Skeletal muscle satellite cell (primary cell): ENCODE data around the gene AFF3.
"Not testable (repeated sequence)": the region's sequence is repeated elsewhere in the genome, so short reads cannot be mapped to it uniquely, and the experiment has no call there.

ENCODE experiments used
- H3K27me3 ChIP-seq: 2 replicates; pipeline ENCODE4 v1.7.0; 2013; ENCODE audit warnings: low read length; ENCODE audit not compliant: control insufficient read depth, insufficient read depth
- H3K36me3 ChIP-seq: 2 replicates; pipeline ENCODE4 v1.7.0; 2013; ENCODE audit warnings: mild to moderate bottlenecking, control low read depth, low read length; ENCODE audit not compliant: insufficient read depth
- H3K4me1 ChIP-seq: 2 replicates; pipeline ENCODE4 v1.7.0; 2013; ENCODE audit warnings: low read length; ENCODE audit not compliant: control insufficient read depth, insufficient read depth
- H3K4me2 ChIP-seq: 2 replicates; pipeline ENCODE4 v1.7.0; 2013; ENCODE audit warnings: mild to moderate bottlenecking, low read length
- H3K4me3 ChIP-seq: 2 replicates; pipeline ENCODE4 v1.7.0; 2013; ENCODE audit warnings: low read length
- H3K9ac ChIP-seq: 2 replicates; pipeline ENCODE4 v1.7.0; 2013; ENCODE audit warnings: mild to moderate bottlenecking, low read depth, low read length, moderate library complexity
- H3K9me3 ChIP-seq: replicated peaks from 2 replicates; pipeline ENCODE4 v1.7.0; 2013; ENCODE audit warnings: mild to moderate bottlenecking, control low read depth, low read length

The AFF3 gene

DNA sequence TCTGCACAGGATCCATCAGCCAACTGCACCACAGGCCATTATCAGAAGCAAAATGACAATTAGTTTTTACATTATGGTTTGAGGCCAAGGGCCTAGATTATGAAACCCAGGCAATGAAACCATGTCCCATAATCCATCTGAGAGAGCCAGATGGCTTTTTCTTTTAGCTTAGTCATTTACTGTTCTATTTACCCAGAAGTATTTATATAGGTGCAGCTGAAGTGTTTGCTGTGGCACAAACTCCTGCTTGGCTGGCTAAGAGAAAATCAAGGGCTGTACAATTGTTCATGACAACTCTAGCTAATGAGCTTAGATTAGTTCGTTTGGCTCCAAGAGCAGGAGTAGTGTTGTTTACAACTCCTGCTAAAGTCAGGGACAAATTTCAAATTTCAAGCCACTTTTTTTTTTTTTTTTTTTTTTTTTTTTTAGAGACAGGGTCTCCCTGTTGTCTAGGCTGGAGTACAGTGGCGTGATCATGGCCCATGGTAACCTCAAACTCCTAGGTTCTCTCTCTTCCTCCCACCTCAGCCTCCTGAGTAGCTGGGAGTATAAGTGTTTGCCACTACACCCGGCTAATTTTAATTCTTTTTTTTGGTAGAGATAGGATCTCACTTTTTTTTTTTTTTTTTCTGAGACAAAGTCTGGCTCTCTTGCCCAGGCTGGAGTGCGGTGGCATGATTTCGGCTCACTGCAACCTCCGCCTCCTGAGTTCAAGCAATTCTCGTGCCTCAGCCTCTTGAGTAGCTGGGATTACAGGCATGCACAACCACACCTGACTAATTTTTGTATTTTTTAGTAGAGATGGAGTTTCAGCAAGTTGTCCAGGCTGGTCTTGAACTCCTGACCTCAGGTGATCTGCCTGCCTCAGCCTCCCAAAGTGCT is 634.2 kb downstream of the AFF3 start:
- Histone ChIP-seq H3K4me3 (no peak overlapping the region), H3K4me1 (no peaks in the 10 kb centered on the region), H3K36me3 (no peaks in the 10 kb centered on the region), H3K4me2 (no peak overlapping the region), H3K9me3 (no peaks in the 10 kb centered on the region), H3K27me3 (peaks cover 28% of the 10 kb centered on the region), H3K9ac (no peak overlapping the region)

DNA sequence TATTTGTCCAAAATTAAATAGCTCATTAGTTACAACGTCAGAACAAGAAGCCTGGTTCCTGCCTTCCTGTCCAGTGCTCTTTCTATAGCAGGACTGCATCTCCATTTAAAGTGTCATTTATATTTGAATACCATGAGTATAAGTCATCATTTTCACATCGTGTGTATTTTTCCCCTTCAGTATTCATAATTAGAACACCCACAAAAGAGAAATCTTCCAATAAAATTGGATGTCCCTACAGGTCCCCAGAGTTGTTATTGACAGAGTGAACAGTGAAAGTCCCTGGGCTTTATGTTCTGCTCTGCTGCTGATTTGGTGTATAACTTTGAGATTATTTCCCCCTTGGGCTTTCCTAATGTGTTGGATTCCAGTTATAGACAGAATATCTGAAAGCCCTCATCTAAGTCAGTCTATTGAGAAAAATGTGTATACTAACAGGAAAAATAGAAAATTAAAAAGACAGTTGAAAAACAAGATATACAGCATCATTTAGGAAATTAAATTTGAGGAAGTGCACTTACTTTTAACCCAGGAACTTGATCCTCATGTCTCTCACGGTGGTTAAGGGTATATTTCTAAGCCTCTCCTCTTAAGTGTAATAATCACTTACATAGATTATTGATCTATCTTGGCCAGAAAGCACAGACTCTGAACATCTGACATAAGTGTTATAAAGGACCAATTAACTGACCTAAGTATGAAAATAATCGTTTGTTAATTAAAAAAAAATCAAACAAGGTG is 637.4 kb downstream of the AFF3 start:
- H3K4me1 ChIP-seq = no peaks in the 10 kb centered on the region
- no peak overlapping the region for H3K4me3 ChIP-seq
- no peak overlapping the region for H3K4me2 ChIP-seq
- H3K36me3 ChIP-seq = no peaks in the 10 kb centered on the region
- no peak overlapping the region for H3K9ac ChIP-seq
- H3K27me3 ChIP-seq = peaks cover 33% of the 10 kb centered on the region
- no peaks in the 10 kb centered on the region for H3K9me3 ChIP-seq

DNA sequence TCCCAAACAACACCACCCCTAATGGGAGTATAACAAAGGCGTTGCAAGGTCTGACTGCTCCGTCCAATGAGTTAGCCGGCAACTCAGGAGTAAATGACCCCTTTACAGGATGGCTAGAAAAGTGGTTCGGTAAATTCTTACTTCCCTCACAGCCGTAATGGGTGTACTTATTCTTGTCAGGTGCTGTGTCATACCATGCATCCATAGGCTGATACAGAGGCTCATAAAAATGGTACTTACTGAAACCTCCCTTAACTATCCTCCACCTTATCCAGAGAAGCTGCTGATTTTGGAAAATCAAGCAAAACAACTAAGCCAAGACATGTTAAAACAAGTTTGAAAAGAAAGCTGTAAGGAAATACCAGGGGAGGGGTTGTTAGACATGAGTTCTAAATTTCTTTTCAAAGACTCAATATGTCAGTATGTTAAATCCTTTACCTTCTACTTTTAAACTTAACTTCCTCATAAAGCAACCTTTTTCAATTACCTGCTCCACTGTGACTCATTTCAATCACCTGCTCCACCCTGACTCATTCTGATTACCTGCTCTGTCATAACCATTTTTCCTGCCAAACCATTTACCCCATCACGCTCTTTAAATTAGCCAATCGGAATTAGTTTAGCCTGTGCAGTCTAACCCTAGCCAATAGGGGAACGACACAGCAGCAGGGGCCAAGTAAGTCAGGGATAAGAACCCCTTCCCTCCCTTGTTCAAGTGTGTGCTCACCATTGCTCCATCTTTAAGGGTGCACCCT is 638.6 kb downstream of the AFF3 start:
- H3K4me2 ChIP-seq, H3K9me3 ChIP-seq, H3K36me3 ChIP-seq, H3K4me3 ChIP-seq, H3K4me1 ChIP-seq, H3K9ac ChIP-seq: not testable (repeated sequence)
- H3K27me3 ChIP-seq = peaks cover 33% of the 10 kb centered on the region

DNA sequence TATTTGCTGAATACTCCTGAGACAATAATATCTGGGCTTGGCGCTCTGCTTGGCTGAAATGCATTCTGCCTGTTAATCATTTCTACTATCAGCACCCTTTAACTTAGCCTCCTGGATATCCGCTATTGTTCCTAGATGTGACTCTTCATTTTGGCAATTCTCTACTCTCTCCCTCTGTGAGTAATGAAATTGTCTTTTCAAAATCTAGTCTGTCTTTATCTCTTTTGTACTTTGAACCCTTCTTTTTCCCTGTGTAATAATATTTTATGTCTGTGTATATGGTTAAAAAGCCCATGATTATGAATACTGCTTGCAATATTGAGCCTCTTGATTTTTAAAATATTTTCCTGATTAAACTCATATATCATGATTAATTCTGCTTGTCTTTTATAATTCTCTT is 646.4 kb downstream of the AFF3 start:
- Histone ChIP-seq H3K4me3 (no peak overlapping the region), H3K4me2 (no peak overlapping the region), H3K36me3 (no peaks in the 10 kb centered on the region), H3K9me3 (no peaks in the 10 kb centered on the region), H3K4me1 (no peaks in the 10 kb centered on the region), H3K27me3 (peaks cover 48% of the 10 kb centered on the region), H3K9ac (no peak overlapping the region)
